H1 (cell line): ENCODE data around the gene STAMBP. TPM values are rescaled to one million over a fixed set of nuclear protein-coding genes. Genes with fewer than 3 reads are reported as not detected.

Source experiments
- POLR2A ChIP-seq, 2 experiments: IDR thresholded peaks; 1 replicate in 1 of 2; 2 replicates in 1 of 2; pipeline ENCODE4 v1.6.1; 2011; ENCODE audit warnings: low read depth in 2 of 2, low read length in 2 of 2, mild to moderate bottlenecking in 2 of 2; ENCODE audit errors: control extremely low read depth in 1 of 2
- polyA plus RNA-seq, 7 experiments: library from polyadenylated mRNA; depleted of rRNA in 3 of 7; stranded (reverse) in 5 of 7; unstranded in 2 of 7; fragments of >200 nt in 5 of 7; fragments of 200-250 nt in 2 of 7; gene quantifications; 1 replicate in 5 of 7; 2 replicates in 1 of 7; 4 replicates in 1 of 7; pipeline versions ENCODE4 v1.2.1 to v1.2.3, GENCODE V29; 2011 to 2013; ENCODE audit warnings: missing spikeins in 2 of 7, mixed read lengths in 2 of 7
- total RNA-seq: library from RNA; stranded (reverse); fragmentation: NEBNext Ultra II Directional; extraction: Animal tissue kit (Norgen Biotek cat#: 25700); gene quantifications from 2 replicates; pipeline ENCODE4 v1.2.1, GENCODE V29; 2021
- TF ChIP-seq, protein P1 (sequence below): IDR thresholded peaks from 2 replicates; pipeline ENCODE4 v1.6.1; 2012; ENCODE audit warnings: inconsistent platforms

STAMBP gene
- total and polyA plus RNA-seq, 2 of the 8 experiments (the other 6 are each of a cell fraction or from before 2014, with no cell fraction given) = 35.8 to 49.7 TPM

- TF ChIP-seq, protein P1, sequence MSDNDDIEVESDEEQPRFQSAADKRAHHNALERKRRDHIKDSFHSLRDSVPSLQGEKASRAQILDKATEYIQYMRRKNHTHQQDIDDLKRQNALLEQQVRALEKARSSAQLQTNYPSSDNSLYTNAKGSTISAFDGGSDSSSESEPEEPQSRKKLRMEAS = no peak
- no peak for TF ChIP-seq POLR2A (IDR thresholded peaks at IDR 0.05; ENCODE audit: control extremely low read depth in 1 of 2, low read depth in 2 of 2, low read length in 2 of 2)
- TF ChIP-seq, all 59 proteins: peak for 0
Observed at GRCh38 chr2:73852020-73852419, 23.3 kb downstream of the STAMBP start (continued).
